ENCODE data around the gene ELMOD1.
A peak's percentile ranks its signal among the peaks of the same experiment; 100 is the strongest.

The ELMOD1 gene

DNA sequence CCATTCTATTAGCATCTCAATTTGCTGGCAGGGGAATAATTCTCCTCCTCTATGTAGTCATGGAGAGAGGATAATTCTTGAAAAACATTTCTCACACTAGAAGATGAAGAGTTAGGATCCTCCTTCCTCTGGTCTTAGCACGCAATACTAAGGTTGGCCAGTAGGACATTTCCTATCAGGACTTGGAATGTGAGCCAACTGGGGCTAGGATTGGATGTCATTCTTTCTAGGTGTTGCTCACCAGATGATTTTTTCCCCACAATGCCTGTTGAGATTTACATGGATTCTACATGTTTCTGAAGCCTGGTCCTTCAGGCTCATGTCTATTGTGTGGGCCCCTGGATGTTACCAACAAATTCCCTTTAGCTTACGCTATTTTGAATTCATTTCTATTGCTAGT lies 92.9 kb downstream of the ELMOD1 start:
- TF ChIP-seq, protein P1, sequence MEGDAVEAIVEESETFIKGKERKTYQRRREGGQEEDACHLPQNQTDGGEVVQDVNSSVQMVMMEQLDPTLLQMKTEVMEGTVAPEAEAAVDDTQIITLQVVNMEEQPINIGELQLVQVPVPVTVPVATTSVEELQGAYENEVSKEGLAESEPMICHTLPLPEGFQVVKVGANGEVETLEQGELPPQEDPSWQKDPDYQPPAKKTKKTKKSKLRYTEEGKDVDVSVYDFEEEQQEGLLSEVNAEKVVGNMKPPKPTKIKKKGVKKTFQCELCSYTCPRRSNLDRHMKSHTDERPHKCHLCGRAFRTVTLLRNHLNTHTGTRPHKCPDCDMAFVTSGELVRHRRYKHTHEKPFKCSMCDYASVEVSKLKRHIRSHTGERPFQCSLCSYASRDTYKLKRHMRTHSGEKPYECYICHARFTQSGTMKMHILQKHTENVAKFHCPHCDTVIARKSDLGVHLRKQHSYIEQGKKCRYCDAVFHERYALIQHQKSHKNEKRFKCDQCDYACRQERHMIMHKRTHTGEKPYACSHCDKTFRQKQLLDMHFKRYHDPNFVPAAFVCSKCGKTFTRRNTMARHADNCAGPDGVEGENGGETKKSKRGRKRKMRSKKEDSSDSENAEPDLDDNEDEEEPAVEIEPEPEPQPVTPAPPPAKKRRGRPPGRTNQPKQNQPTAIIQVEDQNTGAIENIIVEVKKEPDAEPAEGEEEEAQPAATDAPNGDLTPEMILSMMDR (IDR thresholded peaks at IDR 0.05; ENCODE audit: extremely low read depth, missing control alignments): no peak
- DNase-seq (ENCODE audit: low spot score): no peak

DNA sequence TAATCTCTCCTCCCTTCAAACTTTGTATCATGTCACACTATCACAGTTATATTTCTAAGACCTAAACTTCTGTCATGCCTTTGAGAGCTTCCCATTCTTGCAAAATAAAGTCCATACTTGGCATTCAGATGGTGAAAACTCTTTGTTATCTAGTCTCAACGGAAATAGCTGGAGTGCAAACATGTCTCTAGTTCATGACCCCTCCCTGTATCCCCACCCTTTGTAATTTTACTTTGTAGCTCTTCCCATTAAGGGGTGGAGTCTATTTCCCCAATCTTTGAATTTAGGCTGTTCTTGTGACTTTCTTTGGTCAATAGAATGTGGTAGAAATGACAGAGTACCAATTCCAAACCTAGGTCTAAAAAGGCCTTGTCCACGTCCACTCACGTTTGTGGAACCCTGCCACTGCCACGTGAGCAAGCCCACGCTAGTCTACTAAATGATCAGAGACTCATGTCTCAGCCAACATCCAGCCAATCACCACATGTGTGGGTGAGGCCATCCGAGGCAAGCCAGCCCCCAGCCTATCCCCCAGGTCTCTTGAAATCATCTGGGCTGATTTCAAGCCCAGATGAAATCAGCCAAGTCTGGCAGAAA lies 97.5 kb downstream of the ELMOD1 start:
- DNase-seq (ENCODE audit: low spot score): no peak
- TF ChIP-seq, protein P1 (IDR thresholded peaks at IDR 0.05; ENCODE audit: extremely low read depth, missing control alignments): no peak

DNA sequence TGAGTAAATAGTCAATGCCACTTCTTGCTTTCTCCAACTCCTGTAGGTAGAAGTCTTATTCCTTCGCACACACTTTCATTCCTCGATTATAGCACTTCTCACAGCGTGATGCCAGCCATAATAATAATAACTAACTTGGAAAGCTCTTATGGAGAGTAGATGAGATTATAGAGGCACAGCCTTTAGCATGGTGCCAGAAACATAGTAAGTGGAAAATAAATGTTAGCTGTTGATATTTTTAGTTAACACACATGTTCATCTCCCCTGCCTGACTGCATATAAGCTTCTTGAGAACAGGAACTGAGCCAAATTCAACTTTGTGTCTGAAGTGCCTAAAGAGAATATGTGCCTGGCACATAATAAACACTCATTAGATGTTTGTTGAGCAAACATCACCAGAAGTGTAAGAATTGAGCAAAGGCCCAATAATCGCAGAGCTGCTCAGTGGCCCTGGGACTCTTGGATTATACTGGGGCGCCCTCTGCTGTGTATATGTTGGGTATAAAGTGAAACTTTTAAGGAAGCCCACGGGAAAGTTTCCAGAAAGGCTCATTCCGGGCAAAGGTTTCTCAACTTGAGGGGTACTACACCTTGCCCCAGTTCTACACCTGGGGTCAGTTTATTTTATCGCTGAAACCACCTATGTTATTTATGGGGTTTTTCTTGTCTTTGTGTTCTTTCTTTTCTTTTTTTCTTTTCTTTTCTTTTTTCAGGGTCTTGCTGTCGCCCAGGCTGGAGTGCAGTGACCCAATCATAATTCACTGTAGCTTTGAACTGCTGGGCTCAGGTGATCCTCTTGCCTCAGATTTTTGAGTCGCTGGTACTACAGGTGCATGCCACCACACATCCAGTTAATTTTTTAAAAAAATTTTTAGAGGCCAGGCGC lies 98.6 kb downstream of the ELMOD1 start:
- DNase-seq (ENCODE audit: low spot score): peak; percentile 54
- TF ChIP-seq, protein P1 (IDR thresholded peaks at IDR 0.05; ENCODE audit: extremely low read depth, missing control alignments): peak; percentile 14

DNA sequence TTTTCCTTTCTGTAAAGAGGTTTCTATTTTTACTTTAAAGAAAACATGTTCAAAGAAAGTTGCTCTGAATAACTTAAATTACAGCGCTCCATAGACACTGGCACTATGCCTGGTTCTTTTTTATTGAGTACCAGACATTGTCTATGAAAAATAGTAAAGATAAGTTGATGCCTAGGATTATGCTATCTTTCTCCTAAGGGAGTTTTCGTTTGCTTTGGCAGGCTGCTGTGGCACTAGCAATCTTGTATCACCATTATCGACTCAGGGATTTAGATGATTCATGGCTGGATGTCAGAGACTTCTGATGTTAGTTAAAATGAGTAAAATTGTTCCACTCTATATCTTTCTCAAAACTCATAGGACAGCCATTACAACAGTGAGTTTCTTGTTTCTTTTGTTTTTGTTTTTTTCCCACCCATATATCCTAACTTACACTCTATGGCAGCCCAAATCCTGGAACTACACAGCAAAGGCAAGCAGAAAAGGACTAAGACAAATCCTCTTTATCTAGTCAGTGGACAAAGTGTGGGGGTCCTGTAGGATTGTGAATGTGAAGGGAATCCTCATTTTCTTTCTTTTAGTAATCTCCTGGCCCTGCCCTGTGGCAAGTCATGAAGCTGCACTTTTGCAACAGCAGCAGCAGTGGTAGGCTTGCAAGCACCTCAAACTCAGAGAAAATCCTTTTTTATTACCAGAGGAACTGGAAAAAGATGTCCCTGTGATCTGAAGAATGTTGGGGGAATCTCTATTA lies 100.2 kb downstream of the ELMOD1 start:
- no peak for DNase-seq (ENCODE audit: low spot score)
- TF ChIP-seq, protein P1 (IDR thresholded peaks at IDR 0.05; ENCODE audit: extremely low read depth, missing control alignments): no peak

DNA sequence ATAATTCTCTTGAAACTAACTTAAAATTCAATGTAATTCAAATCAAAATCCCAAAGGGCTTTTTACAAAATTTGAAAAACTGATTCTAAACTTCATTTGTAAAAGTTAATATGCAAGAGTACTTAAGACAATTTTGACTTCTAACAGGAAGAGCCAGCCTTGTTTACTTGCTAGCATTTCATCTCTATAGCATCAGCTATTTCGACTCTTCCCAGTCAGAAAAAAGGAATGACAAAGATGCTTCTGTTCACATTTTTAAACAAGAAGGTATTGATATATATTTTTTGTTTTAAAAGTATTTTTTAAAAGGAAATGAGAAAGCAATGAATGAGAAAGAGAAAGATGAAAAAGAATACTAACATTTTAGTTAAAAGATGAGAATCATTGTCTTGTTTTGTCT lies 104.5 kb downstream of the ELMOD1 start:
- TF ChIP-seq, protein P1 (IDR thresholded peaks at IDR 0.05; ENCODE audit: extremely low read depth, missing control alignments): no peak
- DNase-seq (ENCODE audit: low spot score): no peak

DNA sequence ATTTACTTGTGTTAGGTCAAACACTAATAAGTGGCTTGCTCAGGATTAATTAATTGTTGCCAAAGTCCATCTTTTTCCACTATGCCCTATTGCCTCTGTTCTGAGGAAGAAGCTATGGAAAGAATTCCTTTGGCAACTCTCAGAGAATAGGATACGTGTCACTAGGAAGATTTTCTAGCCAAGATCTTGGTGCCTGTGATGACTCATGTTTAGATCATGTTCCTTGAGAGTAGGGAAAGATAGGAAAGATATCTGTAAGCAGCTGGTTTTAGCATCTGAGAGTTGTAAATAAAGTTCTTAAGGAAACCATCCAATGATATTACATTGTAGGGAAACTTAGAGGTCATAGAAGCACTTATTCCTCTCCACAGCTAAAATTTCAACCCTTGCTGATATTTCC lies 105.2 kb downstream of the ELMOD1 start:
- TF ChIP-seq, protein P1 (IDR thresholded peaks at IDR 0.05; ENCODE audit: extremely low read depth, missing control alignments): no peak
- DNase-seq (ENCODE audit: low spot score): no peak

DNA sequence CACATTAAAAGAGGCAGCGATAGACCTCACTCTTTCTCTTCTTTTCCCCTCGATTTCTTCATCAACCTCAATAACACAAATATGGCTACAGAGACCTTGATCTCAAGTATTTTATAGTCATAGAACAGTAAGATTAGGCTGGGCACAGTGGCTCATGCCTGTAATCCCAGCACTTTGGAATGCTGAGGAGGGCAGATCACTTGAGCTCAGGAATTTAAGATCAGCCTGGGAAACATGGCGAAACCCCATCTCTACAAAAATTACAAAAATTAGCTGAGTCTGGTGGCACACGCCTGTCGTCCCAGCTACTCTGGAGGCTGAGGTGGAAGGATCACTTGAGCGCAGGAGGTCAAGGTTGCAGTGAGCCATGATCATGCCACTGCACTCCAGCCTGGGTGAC lies 106.3 kb downstream of the ELMOD1 start:
- TF ChIP-seq, protein P1 (IDR thresholded peaks at IDR 0.05; ENCODE audit: extremely low read depth, missing control alignments): no peak
- no peak for DNase-seq (ENCODE audit: low spot score)
